ENCODE results near the gene TUBGCP2.

DNA sequence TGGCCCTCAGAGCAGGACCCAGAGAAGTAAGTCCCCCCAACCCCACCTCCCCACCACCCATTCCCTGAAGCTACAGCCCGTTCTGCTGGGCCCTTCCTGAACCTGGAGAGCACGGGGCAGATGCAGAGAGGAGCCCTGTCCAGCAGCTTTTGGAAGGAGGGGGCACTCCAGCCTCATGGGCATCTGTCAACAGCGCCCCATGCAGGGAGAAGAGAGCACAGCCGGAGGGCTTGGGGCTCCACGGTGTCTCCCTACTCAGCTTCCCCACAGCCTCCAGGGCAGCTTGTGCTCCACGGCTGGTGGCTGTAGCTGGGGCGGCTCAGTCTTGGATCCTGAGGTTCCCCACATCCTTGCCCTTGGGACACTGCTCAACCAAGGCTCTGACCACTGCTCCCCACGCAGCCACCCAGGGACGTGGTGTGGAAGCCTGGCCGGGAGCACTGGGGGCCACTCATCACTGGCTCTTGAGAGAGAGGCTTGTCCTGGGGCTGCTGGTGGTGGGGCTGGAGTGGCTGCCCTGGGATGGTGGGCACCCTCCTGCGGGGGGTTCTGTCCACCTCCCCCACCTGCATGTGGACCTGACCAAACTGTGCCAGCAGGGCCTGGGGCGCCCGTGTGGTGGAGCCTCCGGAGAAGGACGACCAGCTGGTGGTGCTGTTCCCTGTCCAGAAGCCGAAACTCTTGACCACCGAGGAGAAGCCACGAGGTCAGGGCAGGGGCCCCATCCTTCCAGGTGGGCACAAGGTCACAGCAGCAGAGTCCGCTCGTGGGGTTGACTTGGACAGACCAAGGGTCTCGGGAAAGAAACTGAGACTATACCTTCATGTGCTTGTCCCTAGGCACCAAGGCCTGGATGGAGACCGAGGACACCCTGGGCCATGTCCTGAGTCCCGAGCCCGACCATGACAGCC, 43.0 kb upstream of the TUBGCP2 start:
- TF ChIP-seq EZH2phosphoT487 (IDR thresholded peaks at IDR 0.05; ENCODE audit: insufficient read depth, low read depth) (no peak), EZH2 (IDR thresholded peaks at IDR 0.05; ENCODE audit: insufficient read depth, poor library complexity, severe bottlenecking) (no peak)

Data from GM23248 (cell line).